Measurements from ENCODE around the gene KCNK3.

- no peak for TF ChIP-seq MAX (IDR thresholded peaks at IDR 0.05; ENCODE audit: low read depth)
- no peak for TF ChIP-seq CTCF (IDR thresholded peaks at IDR 0.05)
- no peak for TF ChIP-seq TAF1 (IDR thresholded peaks at IDR 0.05; ENCODE audit: borderline replicate concordance, low read depth, low read length)
- TF ChIP-seq POLR2AphosphoS5 (IDR thresholded peaks at IDR 0.05; ENCODE audit: low read depth, low read length), result no peak
- TF ChIP-seq EZH2phosphoT487 (IDR thresholded peaks at IDR 0.05; ENCODE audit: borderline replicate concordance, low read depth), result no peak
- no peak for TF ChIP-seq MXI1 (IDR thresholded peaks at IDR 0.05; ENCODE audit: low read depth, low read length)
Observed at GRCh38 chr2:26735097-26735496, 42.6 kb downstream of the KCNK3 start.

All from SK-N-SH (cell line).